22Rv1 (cell line): ENCODE data around the gene RFTN1.

Experiments used
- CTCF ChIP-seq: fragments of 450-650 bp; IDR thresholded peaks from 2 replicates; pipeline ENCODE4 v1.5.1; 2017; ENCODE audit warnings: mild to moderate bottlenecking
- ZFX ChIP-seq: fragments of 450-650 bp; IDR thresholded peaks from 2 replicates; pipeline ENCODE4 v1.6.1; 2017; ENCODE audit warnings: antibody characterized with exemption, borderline replicate concordance

DNA sequence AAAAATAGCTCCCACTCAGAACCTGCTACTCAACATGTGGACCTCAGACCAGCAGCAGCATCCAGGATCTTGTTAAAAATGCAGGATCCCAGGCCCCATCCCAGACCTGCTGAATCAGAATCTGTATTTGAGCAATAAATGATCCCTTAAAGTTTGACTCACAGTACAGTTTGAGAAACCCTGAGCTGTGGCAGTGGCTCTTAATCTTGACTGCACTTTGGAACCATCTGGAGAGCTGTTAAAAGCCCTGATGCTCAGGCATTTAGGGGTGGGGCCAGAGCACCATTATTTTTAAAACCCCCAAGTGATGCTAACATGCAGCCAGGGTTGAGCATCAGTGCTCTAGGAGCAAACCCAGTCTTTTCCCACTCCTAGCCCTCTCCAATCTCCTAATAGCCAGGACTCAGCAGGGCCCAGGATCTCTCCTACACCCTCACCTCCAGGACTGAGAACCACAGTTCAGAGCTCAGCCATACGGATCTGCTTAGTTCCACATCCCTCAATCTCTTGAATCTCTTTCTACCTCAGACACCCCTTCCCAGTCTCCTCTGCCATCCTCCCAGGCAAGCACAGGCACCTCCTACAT lies 10.2 kb downstream of the RFTN1 start:
- no peak for TF ChIP-seq CTCF
- TF ChIP-seq ZFX: no peak
